Prostate gland (tissue), 2 donors: ENCODE measurements around the gene CREBZF. TPM values are rescaled to one million over a fixed set of nuclear protein-coding genes. Genes with fewer than 3 reads are reported as not detected.

Experiments used
- DNase-seq: peaks from one replicate; pipeline ENCODE4 v3.0.0-alpha.2; 2019; ENCODE audit warnings: low spot score
- H3K27ac ChIP-seq, 2 donors: fragments of 200-600 bp; sonication (generic); 2 replicates each; pipeline ENCODE4 v1.5.1; 2017 to 2019
- H3K27me3 ChIP-seq: fragments of 200-600 bp; sonication (generic); replicated peaks from 2 replicates; pipeline ENCODE4 v1.5.1; 2019; ENCODE audit not compliant: insufficient read depth
- H3K36me3 ChIP-seq, 2 donors: fragments of 200-600 bp; sonication (generic); 1 replicate in 1 of 2; 2 replicates in 1 of 2; pipeline versions ENCODE4 v1.5.1 to v1.8.1; 2017 to 2019
- H3K4me1 ChIP-seq: fragments of 200-600 bp; sonication (generic); replicated peaks from 2 replicates; pipeline ENCODE4 v1.5.1; 2019
- H3K4me3 ChIP-seq, 2 donors: fragments of 200-600 bp; sonication (generic); 2 replicates each; pipeline ENCODE4 v1.5.1; 2017 to 2019
- H3K9me3 ChIP-seq: fragments of 200-600 bp; sonication (generic); 2 replicates; pipeline ENCODE4 v1.5.1; 2017
- CTCF ChIP-seq, 4 experiments: fragments of 200-600 bp in 2 of 4; fragments of 450-650 bp in 2 of 4; sonication (generic) in 2 of 4; IDR thresholded peaks; 1 replicate in 3 of 4; 2 replicates in 1 of 4; pipeline ENCODE4 v1.5.1; 2016 to 2019; ENCODE audit warnings: antibody characterized with exemption in 4 of 4, mild to moderate bottlenecking in 2 of 4, moderate library complexity in 2 of 4
- POLR2A ChIP-seq: fragments of 450-650 bp; IDR thresholded peaks from one replicate; pipeline ENCODE4 v1.6.1; 2016; ENCODE audit warnings: antibody characterized with exemption, mild to moderate bottlenecking
- POLR2AphosphoS5 ChIP-seq: sonication (generic); formaldehyde crosslinking; IDR thresholded peaks from one replicate; pipeline ENCODE4 v1.6.1; 2017; ENCODE audit warnings: antibody characterized with exemption
- WGBS: methylation state at CpG from one replicate; pipeline ENCODE4 v1.1.5; 2018; 5-methylcytosine and 5-hydroxymethylcytosine counted together
- intact Hi-C: fragments of 100-400 bp; cut with DNase I; formaldehyde crosslinking; loops from one replicate; pipeline ENCODE4 v1.14.2; 2022
- total RNA-seq, 2 donors: library from RNA; depleted of rRNA; stranded (reverse); fragments of >200 nt; gene quantifications; one replicate each; pipeline ENCODE4 v1.1.0, GENCODE V29; 2016

The CREBZF gene
- total RNA-seq, 2 donors from 2014 or later, result 50.2 to 89.5 TPM

- no peak overlapping the region for H3K4me3 ChIP-seq
- DNase-seq, result no peak
- intact Hi-C loops, result no loop called here
These were observed 21.7 kb downstream of the CREBZF start for GRCh38 chr11:85643191-85643614.

GRCh38 chr11:85634747-85635146 lies 30.2 kb downstream of the CREBZF start:
- WGBS, result 74% methylated on average over 3 of the region's 3 CpGs
- no peak for DNase-seq
- Histone ChIP-seq H3K4me3 (no peak overlapping the region), H3K36me3 (peaks cover 0 to 4% of the 10 kb centered on the region in 2 donors), H3K27ac (no peak overlapping the region), H3K27me3 (no peaks in the 10 kb centered on the region), H3K4me1 (no peaks in the 10 kb centered on the region), H3K9me3 (no peaks in the 10 kb centered on the region)
- TF ChIP-seq POLR2A, result no peak
- no peak for TF ChIP-seq CTCF (IDR thresholded peaks at IDR 0.05)
- no peak for TF ChIP-seq POLR2AphosphoS5
- intact Hi-C loops, result no loop called here

More at GRCh38 chr11:85643191-85643614, 21.7 kb downstream of the CREBZF start:
- no peaks in the 10 kb centered on the region for H3K36me3 ChIP-seq
- H3K27ac ChIP-seq, result no peak overlapping the region
- TF ChIP-seq POLR2AphosphoS5 (no peak), POLR2A (no peak), CTCF (IDR thresholded peaks at IDR 0.05) (no peak)
- H3K27me3 ChIP-seq, result no peaks in the 10 kb centered on the region
- H3K4me1 ChIP-seq, result peaks cover 4% of the 10 kb centered on the region
- WGBS, result 18% methylated on average over 2 of the region's 2 CpGs
- no peaks in the 10 kb centered on the region for H3K9me3 ChIP-seq

GRCh38 chr11:85628771-85629341 lies 36.1 kb downstream of the CREBZF start:
- H3K4me1 ChIP-seq, result no peaks in the 10 kb centered on the region
- WGBS, result 1% methylated on average over 13 of the region's 13 CpGs
- H3K27ac ChIP-seq, result peak overlapping the region; percentile 89 to 92
- no peaks in the 10 kb centered on the region for H3K36me3 ChIP-seq
- H3K27me3 ChIP-seq, result no peaks in the 10 kb centered on the region
- intact Hi-C loops, result loop anchor here (2.0 to 5.0 kb wide), 3 partner anchors 18 to 58 kb away; partner anchors contain the start of genes CCDC89, CREBZF and TMEM126A
- no peak for DNase-seq
- peak overlapping the region; percentile 59 to 66 for H3K4me3 ChIP-seq
- H3K9me3 ChIP-seq, result no peaks in the 10 kb centered on the region
- TF ChIP-seq POLR2A (no peak), CTCF (IDR thresholded peaks at IDR 0.05) (no peak), POLR2AphosphoS5 (no peak)

GRCh38 chr11:85627998-85628770 lies 36.7 kb downstream of the CREBZF start, which contains the start of gene TMEM126B:
TMEM126B (plus strand) TSS chr11:85628593; CDS start chr11:85628608, 15 bp downstream.
- intact Hi-C loops, result loop anchor here (2.0 to 5.0 kb wide), 3 partner anchors 19 to 59 kb away; partner anchors contain the start of genes CCDC89, CREBZF and TMEM126A
- Histone ChIP-seq H3K27ac (peak within 1 kb of the TSS; percentile 89 to 92), H3K27me3 (no peaks in the 10 kb centered on the region), H3K9me3 (no peaks in the 10 kb centered on the region), H3K4me1 (no peaks in the 10 kb centered on the region), H3K4me3 (peak within 1 kb of the TSS; percentile 59 to 66), H3K36me3 (no peaks in the 10 kb centered on the region)
- DNase-seq, result peak; percentile 99
- under 1% methylated on average over 41 of the region's 41 CpGs for WGBS
- TF ChIP-seq POLR2A (peak; percentile 94), POLR2AphosphoS5 (peak; percentile 97), CTCF (IDR thresholded peaks at IDR 0.05) (peak in 1 of 4 experiments; percentile 20)
